IMR-90 (cell line): ENCODE data around the gene LCNL1. TPM values are rescaled to one million over a fixed set of nuclear protein-coding genes. Genes with fewer than 3 reads are reported as not detected.

ENCODE experiments used
- ATAC-seq: fragments of 200-7000 bp; cut with Tn5 transposase; 2 replicates; pipeline ENCODE4 v1.9.1; 2020; ENCODE audit warnings: low read depth, mild to moderate bottlenecking, moderate library complexity
- BruUV-seq: library from RNA; stranded (reverse); fragments of 400-500 nt; replicated peaks from 2 replicates; lab custom pipeline; 2021; lab: Mats Ljungman, UMichigan
- CTCF ChIA-PET: fragments of 300-600 bp; formaldehyde crosslinking; extraction: SDS; loops from one replicate; lab custom pipeline; 2021; ENCODE audit warnings: antibody characterized with exemption; lab: Yijun Ruan, JAX
- POLR2A ChIA-PET: fragments of 300-600 bp; sonication (Branson Sonifier 250); formaldehyde crosslinking; loops from one replicate; lab custom pipeline; 2022; ENCODE audit warnings: antibody characterized with exemption; ENCODE audit not compliant: unreplicated experiment; lab: Charles Lee
- DNase-seq: peaks from one replicate; pipeline ENCODE4 v3.0.0; 2013
- H2AFZ ChIP-seq: replicated peaks from 2 replicates; pipeline ENCODE3; 2013; ENCODE audit warnings: low read length, mild to moderate bottlenecking; ENCODE audit not compliant: poor library complexity
- H2AK5ac ChIP-seq: 2 replicates; pipeline ENCODE4 v1.6.1; 2013; ENCODE audit warnings: low read depth, low read length, inconsistent platforms
- H2AK9ac ChIP-seq: replicated peaks from 2 replicates; pipeline ENCODE3; 2013; ENCODE audit warnings: mild to moderate bottlenecking, low read depth, low read length, moderate library complexity; ENCODE audit not compliant: poor library complexity
- H2BK120ac ChIP-seq: 2 replicates; pipeline ENCODE4 v1.6.1; 2013; ENCODE audit warnings: low read depth, low read length, inconsistent platforms
- H2BK15ac ChIP-seq: 3 replicates; pipeline ENCODE4 v1.6.1; 2013; ENCODE audit warnings: low read depth, low read length, inconsistent platforms
- H2BK20ac ChIP-seq: 2 replicates; pipeline ENCODE4 v1.6.1; 2013; ENCODE audit warnings: low read depth, mild to moderate bottlenecking, inconsistent platforms, low read length, moderate library complexity
- H2BK5ac ChIP-seq: 2 replicates; pipeline ENCODE4 v1.6.1; 2013; ENCODE audit warnings: mild to moderate bottlenecking, low read depth, low read length, inconsistent platforms; ENCODE audit not compliant: poor library complexity, severe bottlenecking
- H3K14ac ChIP-seq: replicated peaks from 2 replicates; pipeline ENCODE4 v1.6.1; 2013; ENCODE audit warnings: low read depth, low read length, inconsistent platforms
- H3K18ac ChIP-seq: 2 replicates; pipeline ENCODE4 v1.6.1; 2013; ENCODE audit warnings: low read depth, low read length, control low read depth
- H3K23ac ChIP-seq: 2 replicates; pipeline ENCODE4 v1.6.1; 2013; ENCODE audit warnings: low read depth, low read length, inconsistent platforms
- H3K27ac ChIP-seq: 2 replicates; pipeline ENCODE4 v1.5.1; 2013; ENCODE audit warnings: mild to moderate bottlenecking, control low read depth, low read length; ENCODE audit not compliant: insufficient read depth
- H3K27me3 ChIP-seq: 2 replicates; pipeline ENCODE4 v1.6.1; 2013; ENCODE audit warnings: low read length; ENCODE audit not compliant: control insufficient read depth, insufficient read depth
- H3K36me3 ChIP-seq: 2 replicates; pipeline ENCODE4 v1.6.1; 2013; ENCODE audit warnings: low read length, mixed read lengths; ENCODE audit not compliant: control insufficient read depth, insufficient read depth
- H3K4ac ChIP-seq: 2 replicates; pipeline ENCODE4 v1.6.1; 2013; ENCODE audit warnings: low read depth, low read length, inconsistent platforms
- H3K4me1 ChIP-seq: 2 replicates; pipeline ENCODE4 v1.6.1; 2013; ENCODE audit warnings: low read length, mixed read lengths; ENCODE audit not compliant: control insufficient read depth, insufficient read depth
- H3K4me2 ChIP-seq: 2 replicates; pipeline ENCODE4 v1.6.1; 2013; ENCODE audit warnings: low read depth, mild to moderate bottlenecking, control low read depth, low read length, moderate library complexity
- H3K4me3 ChIP-seq: 2 replicates; pipeline ENCODE4 v1.5.1; 2013; ENCODE audit warnings: low read depth, mild to moderate bottlenecking, control low read depth, low read length, moderate library complexity; ENCODE audit not compliant: insufficient read depth
- H3K56ac ChIP-seq: 2 replicates; pipeline ENCODE4 v1.6.1; 2013; ENCODE audit warnings: low read length, inconsistent platforms; ENCODE audit not compliant: insufficient read depth; ENCODE audit errors: extremely low read depth
- H3K79me1 ChIP-seq, 2 experiments: 2 replicates each; pipeline ENCODE4 v1.6.1; 2013; ENCODE audit warnings: low read length in 2 of 2, inconsistent platforms in 1 of 2, low read depth in 1 of 2
- H3K9ac ChIP-seq: 2 replicates; pipeline ENCODE4 v1.6.1; 2013; ENCODE audit warnings: low read depth, low read length, control low read depth
- H3K9me1 ChIP-seq: 2 replicates; pipeline ENCODE4 v1.6.1; 2013; ENCODE audit warnings: low read length, inconsistent platforms; ENCODE audit not compliant: insufficient read depth
- H3K9me3 ChIP-seq: 2 replicates; pipeline ENCODE4 v1.6.1; 2013; ENCODE audit warnings: low read length; ENCODE audit not compliant: control insufficient read depth, insufficient read depth
- H4K20me1 ChIP-seq: 2 replicates; pipeline ENCODE4 v1.6.1; 2013; ENCODE audit warnings: low read length, inconsistent platforms; ENCODE audit not compliant: insufficient read depth
- H4K5ac ChIP-seq: 2 replicates; pipeline ENCODE4 v1.6.1; 2013; ENCODE audit warnings: mild to moderate bottlenecking, low read depth, low read length, control low read depth
- H4K8ac ChIP-seq, 2 experiments: 2 replicates each; pipeline ENCODE4 v1.6.1; 2013; ENCODE audit warnings: low read depth in 2 of 2, low read length in 2 of 2, control low read depth in 1 of 2, inconsistent platforms in 1 of 2
- H4K91ac ChIP-seq: 2 replicates; pipeline ENCODE4 v1.6.1; 2013; ENCODE audit warnings: low read depth, low read length, inconsistent platforms; ENCODE audit not compliant: insufficient read depth
- BHLHE40 ChIP-seq: fragments of 150-350 bp; IDR thresholded peaks from 2 replicates; pipeline ENCODE4 v1.6.1; 2016; ENCODE audit warnings: mild to moderate bottlenecking, low read depth, low read length
- ELK1 ChIP-seq: fragments of 150-350 bp; IDR thresholded peaks from 2 replicates; pipeline ENCODE4 v1.6.1; 2016; ENCODE audit warnings: low read depth, mild to moderate bottlenecking, low read length, moderate library complexity, borderline replicate concordance
- MAFK ChIP-seq: IDR thresholded peaks from 2 replicates; pipeline ENCODE4 v1.6.1; 2012; ENCODE audit warnings: low read depth, low read length, improper control_type of control experiment
- RAD21 ChIP-seq: IDR thresholded peaks from 2 replicates; pipeline ENCODE4 v1.6.1; 2012; ENCODE audit warnings: low read length, improper control_type of control experiment
- RCOR1 ChIP-seq: IDR thresholded peaks from 2 replicates; pipeline ENCODE4 v1.6.1; 2012; ENCODE audit warnings: mild to moderate bottlenecking, low read length, improper control_type of control experiment; ENCODE audit not compliant: insufficient replicate concordance
- SMC3 ChIP-seq: fragments of 150-350 bp; IDR thresholded peaks from 2 replicates; pipeline ENCODE4 v1.6.1; 2016; ENCODE audit warnings: low read depth, mild to moderate bottlenecking, antibody characterized with exemption, low read length, moderate library complexity
- USF2 ChIP-seq: fragments of 150-350 bp; IDR thresholded peaks from 2 replicates; pipeline ENCODE4 v1.6.1; 2017; ENCODE audit warnings: mild to moderate bottlenecking, antibody characterized with exemption, low read length, low read depth
- WGBS, 2 experiments: methylation state at CpG; one replicate each; pipeline versions ENCODE4 v1.1.5 to v1.1.7; 2013; ENCODE audit warnings: missing lambda C conversion rate in 2 of 2; ENCODE audit not compliant: insufficient read length in 1 of 2; ENCODE audit errors: extremely low coverage in 2 of 2; 5-methylcytosine and 5-hydroxymethylcytosine counted together
- dilution Hi-C: fragments of 300-500 bp; cut with HindIII; formaldehyde crosslinking; loops from one replicate; pipeline ENCODE4 v1.14.3; 2018; ENCODE audit warnings: low sequenced_read_pairs; ENCODE audit not compliant: unreplicated experiment
- in situ Hi-C: fragments of 300-500 bp; cut with MboI; formaldehyde crosslinking; loops from 3 replicates; pipeline ENCODE4 v1.14.3; 2019; ENCODE audit warnings: low sequenced_read_pairs, inconsistent platforms, mixed read lengths
- intact Hi-C: fragments of 100-400 bp; cut with micrococcal nuclease; formaldehyde crosslinking; loops from 2 replicates; pipeline ENCODE4 v1.10.0; 2022
- polyA plus RNA-seq, 3 experiments: library from polyadenylated mRNA; depleted of rRNA; stranded (reverse); fragments of >200 nt; gene quantifications; 2 replicates each; pipeline ENCODE4 v1.2.3, GENCODE V29; 2012; ENCODE audit warnings: low replicate concordance in 1 of 3
- total RNA-seq: library from RNA; depleted of rRNA; stranded (reverse); fragments of >200 nt; gene quantifications from 2 replicates; pipeline ENCODE4 v1.2.3, GENCODE V29; 2012

The LCNL1 gene
- total and polyA plus RNA-seq, 2 of the 4 experiments (the other 2 are of a cell fraction): 0.15 TPM; not detected in 1

DNA sequence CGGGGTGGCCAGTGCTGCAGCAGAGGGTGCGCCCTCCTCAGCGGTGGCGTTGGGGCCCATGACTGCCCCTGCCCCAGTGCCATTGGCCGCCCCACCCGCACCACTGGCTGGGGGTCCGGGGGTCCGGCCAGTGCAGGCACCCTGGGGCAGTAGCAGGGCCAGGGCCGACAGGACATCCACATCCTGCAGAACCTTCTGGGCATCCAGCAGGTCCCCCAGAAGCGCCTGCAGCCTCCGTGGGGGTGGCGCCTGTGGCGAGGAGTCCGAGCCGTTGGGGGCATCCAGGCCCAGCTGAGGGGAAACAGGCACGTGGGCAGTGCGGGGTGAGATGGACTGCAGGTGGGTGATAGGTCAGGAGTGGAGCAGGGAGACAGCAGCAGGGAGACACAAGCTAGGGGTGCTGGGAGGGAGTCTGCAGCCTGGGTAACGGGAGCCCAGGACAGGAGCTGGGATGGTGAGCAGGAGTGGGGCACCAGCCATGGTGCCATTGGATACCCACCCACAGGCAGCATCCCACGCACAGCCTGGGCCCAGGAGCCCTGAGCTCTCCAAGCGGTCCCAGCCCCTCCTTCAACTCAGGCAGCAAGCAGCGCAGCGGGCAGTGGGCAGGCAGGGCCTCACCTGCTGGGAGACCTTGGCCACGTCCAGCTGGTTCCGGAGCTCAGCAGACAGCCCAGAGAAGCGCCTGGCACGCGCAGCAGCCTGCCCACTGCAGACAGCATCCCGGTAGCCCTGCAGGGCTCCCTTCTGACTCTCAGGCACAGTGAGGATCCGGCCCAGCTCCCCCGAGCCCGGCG lies 38.2 kb downstream of the LCNL1 start (continued):
- no peak for TF ChIP-seq BHLHE40

DNA sequence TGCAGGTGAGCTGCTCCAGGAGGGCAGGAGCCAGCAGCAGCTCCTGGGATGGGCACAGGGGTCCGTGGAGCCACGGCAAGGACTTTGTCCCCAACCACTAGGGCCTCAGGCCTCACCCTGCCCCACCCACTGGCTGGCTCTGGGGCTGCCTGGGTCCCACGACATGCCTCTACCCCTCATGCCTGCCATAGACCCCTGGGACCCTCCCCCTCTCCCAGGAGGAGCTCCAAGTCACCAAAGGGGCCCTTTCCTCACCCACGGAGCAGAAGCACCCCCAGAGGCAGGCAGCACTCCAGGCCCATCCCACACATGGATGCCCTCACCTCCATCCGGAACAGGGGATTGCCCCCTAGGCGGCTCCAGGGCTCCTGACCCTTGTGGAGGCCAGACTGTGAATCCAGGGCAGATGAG lies 38.8 kb downstream of the LCNL1 start:
- H2AFZ ChIP-seq: no peak overlapping the region
- H3K27me3 ChIP-seq: no peaks in the 10 kb centered on the region
- dilution Hi-C loops (no loop called here), intact Hi-C loops (no loop called here), in situ Hi-C loops (no loop called here)
- H2AK9ac ChIP-seq: no peak overlapping the region
- no peak overlapping the region for H3K27ac ChIP-seq
- H4K20me1 ChIP-seq: no peaks in the 10 kb centered on the region; the same call in 1 of the 2 replicates
- ChIA-PET POLR2A (no interaction called here), CTCF (no interaction called here)
- no peaks in the 10 kb centered on the region; a peak in 1 of 4 replicates for H3K79me1 ChIP-seq
- ATAC-seq: no peak
- H3K4me1 ChIP-seq: no peaks in the 10 kb centered on the region
- H2AK5ac ChIP-seq: no peak overlapping the region
- H3K23ac ChIP-seq: no peak overlapping the region
- H3K36me3 ChIP-seq: peaks cover 14% of the 10 kb centered on the region; the same call in 1 of the 2 replicates
- no peak overlapping the region for H4K5ac ChIP-seq
- H3K56ac ChIP-seq: no peak overlapping the region
- H3K9ac ChIP-seq: no peak overlapping the region
- H4K91ac ChIP-seq: no peak overlapping the region
- H3K4me2 ChIP-seq: no peak overlapping the region
- TF ChIP-seq RAD21 (no peak), SMC3 (no peak), MAFK (no peak), ELK1 (no peak), RCOR1 (no peak), USF2 (no peak)
- WGBS, 2 experiments: no CpG with 5 or more reads among the region's 6 CpGs
- H2BK120ac ChIP-seq: no peak overlapping the region
- no peak overlapping the region for H3K4ac ChIP-seq
- H2BK15ac ChIP-seq: no peak overlapping the region
- H3K14ac ChIP-seq: no peak overlapping the region
- peaks cover 4% of the 10 kb centered on the region; the same call in 1 of the 2 replicates for H3K9me1 ChIP-seq
- no peak overlapping the region for H3K18ac ChIP-seq
- H3K9me3 ChIP-seq: no peaks in the 10 kb centered on the region
- no peak overlapping the region for H2BK20ac ChIP-seq
- no peak for DNase-seq
- H3K4me3 ChIP-seq: no peak overlapping the region
- no peak overlapping the region for H2BK5ac ChIP-seq
- BruUV-seq: no TSS peak
- no peak overlapping the region for H4K8ac ChIP-seq
